Smooth muscle cell (in vitro differentiated cells): ENCODE measurements around the gene SNX17. TPM values are rescaled to one million over a fixed set of nuclear protein-coding genes. Genes with fewer than 3 reads are reported as not detected.

Experiments
- DNase-seq: peaks from one replicate; lab custom pipeline; 2025; ENCODE audit not compliant: unreplicated experiment; lab: John Stamatoyannopoulos, UW
- H2AFZ ChIP-seq: fragments of 200-600 bp; sonication (generic); 2 replicates; pipeline ENCODE4 v1.6.0; 2016; ENCODE audit warnings: antibody characterized with exemption, low read depth, mild to moderate bottlenecking
- H3F3A ChIP-seq: fragments of 200-600 bp; sonication (generic); 2 replicates; pipeline ENCODE4 v1.6.0; 2017; ENCODE audit warnings: antibody characterized with exemption, low read depth
- H3K27ac ChIP-seq: fragments of 200-600 bp; sonication (generic); 2 replicates; pipeline ENCODE4 v1.5.1; 2016; ENCODE audit warnings: low read depth, mild to moderate bottlenecking
- H3K27me3 ChIP-seq: fragments of 200-600 bp; sonication (generic); 2 replicates; pipeline ENCODE4 v1.6.1; 2016; ENCODE audit warnings: low read depth, mild to moderate bottlenecking
- H3K36me3 ChIP-seq: fragments of 200-600 bp; sonication (generic); 2 replicates; pipeline ENCODE4 v1.5.1; 2016; ENCODE audit warnings: low read depth
- H3K4me1 ChIP-seq: fragments of 200-600 bp; sonication (generic); 2 replicates; pipeline ENCODE4 v1.5.1; 2016; ENCODE audit warnings: low read depth
- H3K4me2 ChIP-seq: fragments of 200-600 bp; sonication (generic); 2 replicates; pipeline ENCODE4 v1.6.0; 2016; ENCODE audit warnings: mild to moderate bottlenecking
- H3K4me3 ChIP-seq: fragments of 200-600 bp; sonication (generic); 2 replicates; pipeline ENCODE4 v1.5.1; 2016; ENCODE audit warnings: mild to moderate bottlenecking
- H3K79me2 ChIP-seq: fragments of 200-600 bp; sonication (generic); 2 replicates; pipeline ENCODE4 v1.6.0; 2016; ENCODE audit warnings: low read depth, mild to moderate bottlenecking
- H3K9ac ChIP-seq: fragments of 200-600 bp; sonication (generic); 2 replicates; pipeline ENCODE4 v1.6.0; 2016; ENCODE audit warnings: low read depth
- H3K9me3 ChIP-seq: fragments of 200-600 bp; sonication (generic); replicated peaks from 2 replicates; pipeline ENCODE4 v1.5.1; 2016; ENCODE audit warnings: low read depth
- H4K20me1 ChIP-seq: fragments of 200-600 bp; sonication (generic); 2 replicates; pipeline ENCODE4 v1.6.0; 2016; ENCODE audit warnings: low read depth
- CTCF ChIP-seq: fragments of 200-600 bp; sonication (generic); IDR thresholded peaks from 2 replicates; pipeline ENCODE4 v1.5.1; 2017; ENCODE audit warnings: borderline replicate concordance, mild to moderate bottlenecking, antibody characterized with exemption; ENCODE audit not compliant: insufficient read depth, poor library complexity, severe bottlenecking
- WGBS: methylation state at CpG from one replicate; pipeline ENCODE4 v1.1.7; 2016; ENCODE audit warnings: low lambda C conversion rate; 5-methylcytosine and 5-hydroxymethylcytosine counted together
- polyA plus RNA-seq: library from polyadenylated mRNA; unstranded; fragments of >200 nt; fragmentation: Nextera tagmentation; extraction: Ambion mirVana; gene quantifications from 2 replicates; pipeline ENCODE4 v1.2.1, GENCODE V29; 2016
- total RNA-seq: library from RNA; depleted of rRNA; stranded (reverse); fragments of >200 nt; gene quantifications from 2 replicates; pipeline ENCODE4 v1.2.3, GENCODE V29; 2014

SNX17 gene
- total and polyA plus RNA-seq, 2 experiments from 2014 or later, result 84.5 to 155 TPM

- Histone ChIP-seq H3K4me2 (no peak overlapping the region), H2AFZ (no peak overlapping the region), H3K27me3 (no peaks in the 10 kb centered on the region), H3K36me3 (no peaks in the 10 kb centered on the region), H3K27ac (no peak overlapping the region), H3K4me1 (no peaks in the 10 kb centered on the region), H3K9ac (no peak overlapping the region), H3F3A (no peaks in the 10 kb centered on the region), H4K20me1 (peaks cover 79% of the 10 kb centered on the region), H3K9me3 (no peaks in the 10 kb centered on the region), H3K4me3 (no peak overlapping the region), H3K79me2 (peaks cover 98% of the 10 kb centered on the region)
- no peak for TF ChIP-seq CTCF
- DNase-seq, result no peak
- WGBS, result 100% methylated on average over 2 of the region's 2 CpGs
These were observed 30.1 kb downstream of the SNX17 start for GRCh38 chr2:27400348-27401135.

GRCh38 chr2:27407798-27408491, 37.5 kb downstream of the SNX17 start:
- Histone ChIP-seq H3K79me2 (peaks cover 62% of the 10 kb centered on the region), H2AFZ (no peak overlapping the region), H3K36me3 (no peaks in the 10 kb centered on the region), H3K4me2 (peak overlapping the region; percentile 85), H3K27me3 (no peaks in the 10 kb centered on the region), H3K9ac (peak overlapping the region; percentile 90), H3K4me3 (peak overlapping the region; percentile 99), H3K27ac (peak overlapping the region; percentile 68), H3K4me1 (peaks cover 11% of the 10 kb centered on the region), H4K20me1 (peaks cover 42% of the 10 kb centered on the region), H3K9me3 (no peaks in the 10 kb centered on the region), H3F3A (no peaks in the 10 kb centered on the region)
- TF ChIP-seq CTCF, result peak; percentile 31
- DNase-seq, result no peak
- WGBS, result 55% methylated on average over 16 of the region's 16 CpGs

GRCh38 chr2:27408601-27409320, 38.3 kb downstream of the SNX17 start:
- Histone ChIP-seq H3K9me3 (no peaks in the 10 kb centered on the region), H3K4me1 (peaks cover 11% of the 10 kb centered on the region), H3K27me3 (no peaks in the 10 kb centered on the region), H3K36me3 (no peaks in the 10 kb centered on the region), H3K4me3 (peak overlapping the region; percentile 99), H3K79me2 (peaks cover 54% of the 10 kb centered on the region), H3K27ac (peak overlapping the region; percentile 68), H3F3A (no peaks in the 10 kb centered on the region), H3K4me2 (peak overlapping the region; percentile 85), H3K9ac (peak overlapping the region; percentile 90), H2AFZ (peak overlapping the region; percentile 99), H4K20me1 (peaks cover 34% of the 10 kb centered on the region)
- no peak for TF ChIP-seq CTCF
- DNase-seq, result no peak
- under 1% methylated on average over 24 of the region's 33 CpGs for WGBS
